ENCODE data around the gene MAST3.

Gene MAST3

DNA sequence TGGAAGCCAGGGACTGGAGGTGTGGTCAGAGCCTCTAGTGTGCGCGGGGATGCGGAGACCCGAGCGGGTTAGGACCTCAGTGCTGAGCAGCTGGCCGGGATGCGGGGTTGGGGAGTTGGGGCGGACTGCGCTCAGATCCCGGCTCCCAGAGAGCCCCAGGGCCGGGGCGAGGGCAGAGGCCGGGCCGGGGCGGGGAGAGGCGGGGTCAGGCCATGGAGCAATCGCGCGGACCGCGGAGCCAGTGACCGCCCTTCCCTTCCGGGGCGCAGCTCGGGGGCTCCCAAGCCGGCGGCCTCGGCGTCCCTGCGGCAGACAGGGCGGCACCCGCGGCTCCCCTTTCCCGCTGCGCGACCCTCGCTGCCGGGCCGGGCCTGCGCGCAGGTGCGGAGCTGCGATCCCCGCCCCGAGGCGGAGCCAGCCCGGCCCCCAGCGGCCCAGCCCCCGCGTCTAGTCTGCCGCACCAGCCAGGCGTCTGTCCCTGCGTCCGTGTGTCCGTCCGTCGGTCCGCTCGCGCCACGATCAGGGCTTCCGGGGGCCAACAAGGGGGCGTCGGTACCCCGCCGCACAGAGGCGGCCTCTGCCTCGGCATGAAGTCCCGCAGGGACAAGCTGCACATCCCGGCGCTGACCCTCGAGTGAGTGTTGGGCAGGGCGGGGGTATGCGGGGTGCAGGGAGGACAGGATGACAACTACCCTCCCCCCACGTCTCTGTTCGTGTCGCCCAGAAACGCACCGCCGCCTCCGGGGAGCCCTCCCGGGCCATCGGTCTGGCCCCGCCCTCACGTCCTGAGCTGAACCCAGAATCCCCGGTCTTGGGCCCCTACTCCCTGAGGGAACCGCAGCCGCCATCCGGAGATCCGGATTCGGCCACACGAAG lies 12.4 kb downstream of the MAST3 start:
- TF ChIP-seq, protein P1, sequence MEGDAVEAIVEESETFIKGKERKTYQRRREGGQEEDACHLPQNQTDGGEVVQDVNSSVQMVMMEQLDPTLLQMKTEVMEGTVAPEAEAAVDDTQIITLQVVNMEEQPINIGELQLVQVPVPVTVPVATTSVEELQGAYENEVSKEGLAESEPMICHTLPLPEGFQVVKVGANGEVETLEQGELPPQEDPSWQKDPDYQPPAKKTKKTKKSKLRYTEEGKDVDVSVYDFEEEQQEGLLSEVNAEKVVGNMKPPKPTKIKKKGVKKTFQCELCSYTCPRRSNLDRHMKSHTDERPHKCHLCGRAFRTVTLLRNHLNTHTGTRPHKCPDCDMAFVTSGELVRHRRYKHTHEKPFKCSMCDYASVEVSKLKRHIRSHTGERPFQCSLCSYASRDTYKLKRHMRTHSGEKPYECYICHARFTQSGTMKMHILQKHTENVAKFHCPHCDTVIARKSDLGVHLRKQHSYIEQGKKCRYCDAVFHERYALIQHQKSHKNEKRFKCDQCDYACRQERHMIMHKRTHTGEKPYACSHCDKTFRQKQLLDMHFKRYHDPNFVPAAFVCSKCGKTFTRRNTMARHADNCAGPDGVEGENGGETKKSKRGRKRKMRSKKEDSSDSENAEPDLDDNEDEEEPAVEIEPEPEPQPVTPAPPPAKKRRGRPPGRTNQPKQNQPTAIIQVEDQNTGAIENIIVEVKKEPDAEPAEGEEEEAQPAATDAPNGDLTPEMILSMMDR (IDR thresholded peaks at IDR 0.05), result no peak

GRCh38 chr19:18110609-18111232 lies 13.1 kb downstream of the MAST3 start:
- TF ChIP-seq, protein P1 (IDR thresholded peaks at IDR 0.05), result no peak

DNA sequence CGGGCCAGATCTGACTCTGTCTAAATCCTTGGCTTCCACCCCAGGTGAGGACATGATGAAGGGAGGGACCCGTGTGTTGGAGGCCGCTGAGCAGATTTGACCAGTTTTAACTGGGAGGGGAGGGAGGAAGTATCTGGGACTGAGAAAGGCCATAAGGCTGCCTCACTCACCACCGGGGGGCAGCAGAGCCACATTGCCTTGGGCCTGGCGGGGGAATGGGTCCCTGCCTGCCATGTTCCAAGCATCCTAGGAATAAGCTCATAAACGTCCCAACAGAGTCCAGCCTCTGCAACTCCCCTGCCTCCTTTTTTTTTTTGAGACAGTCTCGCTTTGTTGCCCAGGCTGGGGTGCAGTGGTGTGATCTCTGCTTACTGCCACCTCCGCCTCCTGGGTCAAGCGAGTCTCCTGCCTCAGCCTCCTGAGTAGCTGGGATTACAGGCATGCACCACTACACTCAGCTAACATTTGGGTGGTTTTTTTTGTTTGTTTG lies 15.5 kb downstream of the MAST3 start:
- TF ChIP-seq, protein P1 (IDR thresholded peaks at IDR 0.05), result peak; percentile 92

- TF ChIP-seq, protein P1 (IDR thresholded peaks at IDR 0.05), result no peak
These were observed 16.2 kb downstream of the MAST3 start for GRCh38 chr19:18113827-18114226.

GRCh38 chr19:18114483-18114882 lies 16.9 kb downstream of the MAST3 start:
- TF ChIP-seq, protein P1 (IDR thresholded peaks at IDR 0.05), result no peak

DNA sequence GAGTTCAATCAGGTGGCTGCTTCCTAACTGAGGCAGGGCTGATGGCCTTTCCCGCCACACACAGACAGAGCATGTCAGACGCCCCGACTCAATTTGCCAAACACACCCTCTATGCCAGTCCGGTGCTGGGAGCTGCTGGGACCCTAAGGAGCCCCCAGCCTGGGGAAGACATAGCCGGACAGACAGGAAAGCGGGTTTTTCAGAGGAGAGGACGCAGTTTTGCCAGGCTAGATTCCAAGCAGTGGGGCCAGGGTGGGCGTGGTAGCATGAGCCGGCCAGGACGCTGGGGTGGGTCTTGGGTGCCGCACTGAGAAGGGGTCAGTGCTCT lies 19.8 kb downstream of the MAST3 start:
- TF ChIP-seq, protein P1 (IDR thresholded peaks at IDR 0.05), result no peak

GRCh38 chr19:18117692-18118378 lies 20.3 kb downstream of the MAST3 start:
- TF ChIP-seq, protein P1 (IDR thresholded peaks at IDR 0.05), result no peak

All from LNCAP (cell line).